Chondrocyte (in vitro differentiated cells): ENCODE measurements around the gene UBASH3B. TPM values are rescaled to one million over a fixed set of nuclear protein-coding genes. Genes with fewer than 3 reads are reported as not detected.

ENCODE experiments used
- DNase-seq: peaks from one replicate; pipeline ENCODE4 v3.0.0; 2021; ENCODE audit warnings: mixed read lengths, low spot score
- H3K27ac Mint-ChIP-seq: one replicate; pipeline ENCODE4 v1.8.0; 2021; ENCODE audit warnings: mild to moderate bottlenecking, moderate library complexity, mixed read lengths; ENCODE audit not compliant: unreplicated experiment
- H3K27me3 Mint-ChIP-seq: 2 replicates; pipeline ENCODE4 v1.8.0; 2021; ENCODE audit warnings: low read depth, mixed read lengths
- H3K36me3 Mint-ChIP-seq: 2 replicates; pipeline ENCODE4 v1.8.0; 2021; ENCODE audit warnings: low read depth, mixed read lengths
- H3K4me1 Mint-ChIP-seq: 2 replicates; pipeline ENCODE4 v1.8.0; 2021; ENCODE audit warnings: low read depth, mild to moderate bottlenecking, mixed read lengths
- H3K4me3 Mint-ChIP-seq: one replicate; pipeline ENCODE4 v1.8.0; 2021; ENCODE audit warnings: mild to moderate bottlenecking, moderate library complexity, mixed read lengths; ENCODE audit not compliant: unreplicated experiment
- H3K9me3 Mint-ChIP-seq: 2 replicates; pipeline ENCODE4 v1.8.0; 2021; ENCODE audit warnings: low read depth, mixed read lengths
- total RNA-seq: library from RNA; stranded (reverse); gene quantifications from 3 replicates; pipeline ENCODE4 v1.2.1, GENCODE V29; 2021
- TF ChIP-seq, protein P1 (sequence below): fragments of 200-600 bp; sonication (generic); IDR thresholded peaks from 2 replicates; pipeline ENCODE4 v1.5.0; 2021; ENCODE audit warnings: antibody characterized with exemption, mild to moderate bottlenecking, moderate library complexity

UBASH3B gene
- total RNA-seq, 1 donor from 2014 or later: 14.4 TPM

GRCh38 chr11:122758974-122759373 is 103.5 kb downstream of the UBASH3B start:
- peaks cover 2% of the 10 kb centered on the region for H3K4me1 Mint-ChIP-seq
- no peaks in the 10 kb centered on the region for H3K36me3 Mint-ChIP-seq
- no peaks in the 10 kb centered on the region for H3K27me3 Mint-ChIP-seq
- no peak overlapping the region for H3K27ac Mint-ChIP-seq
- no peak overlapping the region for H3K4me3 Mint-ChIP-seq
- TF ChIP-seq, protein P1, sequence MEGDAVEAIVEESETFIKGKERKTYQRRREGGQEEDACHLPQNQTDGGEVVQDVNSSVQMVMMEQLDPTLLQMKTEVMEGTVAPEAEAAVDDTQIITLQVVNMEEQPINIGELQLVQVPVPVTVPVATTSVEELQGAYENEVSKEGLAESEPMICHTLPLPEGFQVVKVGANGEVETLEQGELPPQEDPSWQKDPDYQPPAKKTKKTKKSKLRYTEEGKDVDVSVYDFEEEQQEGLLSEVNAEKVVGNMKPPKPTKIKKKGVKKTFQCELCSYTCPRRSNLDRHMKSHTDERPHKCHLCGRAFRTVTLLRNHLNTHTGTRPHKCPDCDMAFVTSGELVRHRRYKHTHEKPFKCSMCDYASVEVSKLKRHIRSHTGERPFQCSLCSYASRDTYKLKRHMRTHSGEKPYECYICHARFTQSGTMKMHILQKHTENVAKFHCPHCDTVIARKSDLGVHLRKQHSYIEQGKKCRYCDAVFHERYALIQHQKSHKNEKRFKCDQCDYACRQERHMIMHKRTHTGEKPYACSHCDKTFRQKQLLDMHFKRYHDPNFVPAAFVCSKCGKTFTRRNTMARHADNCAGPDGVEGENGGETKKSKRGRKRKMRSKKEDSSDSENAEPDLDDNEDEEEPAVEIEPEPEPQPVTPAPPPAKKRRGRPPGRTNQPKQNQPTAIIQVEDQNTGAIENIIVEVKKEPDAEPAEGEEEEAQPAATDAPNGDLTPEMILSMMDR: no peak
- no peaks in the 10 kb centered on the region for H3K9me3 Mint-ChIP-seq
- DNase-seq: no peak

DNA sequence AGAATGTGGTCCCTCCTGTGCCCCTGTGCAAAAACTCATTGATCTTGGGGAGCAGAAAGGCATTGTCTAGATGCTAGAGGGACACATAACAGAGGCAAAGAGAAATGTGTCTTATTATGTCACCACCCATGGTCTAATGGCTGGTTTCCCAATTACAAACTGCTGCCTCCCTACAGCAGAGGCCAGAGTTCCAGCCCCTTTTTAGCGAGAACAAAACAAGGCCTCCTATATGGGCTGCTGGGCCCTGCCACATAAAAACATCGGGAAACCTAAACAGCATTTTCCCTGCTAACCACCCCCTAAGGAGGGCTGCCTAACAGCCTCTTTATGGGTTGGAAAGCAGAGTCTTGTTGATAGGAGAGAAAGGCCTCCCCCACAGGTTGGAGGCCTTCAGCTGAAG is 107.6 kb downstream of the UBASH3B start:
- no peaks in the 10 kb centered on the region for H3K9me3 Mint-ChIP-seq
- TF ChIP-seq, protein P1: no peak
- no peaks in the 10 kb centered on the region for H3K27me3 Mint-ChIP-seq
- H3K4me3 Mint-ChIP-seq: no peak overlapping the region
- peaks cover 2% of the 10 kb centered on the region for H3K4me1 Mint-ChIP-seq
- no peak for DNase-seq
- H3K36me3 Mint-ChIP-seq: no peaks in the 10 kb centered on the region
- no peak overlapping the region for H3K27ac Mint-ChIP-seq

- Mint-ChIP-seq H3K4me3 (no peak overlapping the region), H3K4me1 (peaks cover 3% of the 10 kb centered on the region), H3K36me3 (no peaks in the 10 kb centered on the region), H3K27ac (no peak overlapping the region), H3K9me3 (no peaks in the 10 kb centered on the region), H3K27me3 (no peaks in the 10 kb centered on the region)
- TF ChIP-seq, protein P1: no peak
- no peak for DNase-seq
Observed at GRCh38 chr11:122764371-122765090, 109.0 kb downstream of the UBASH3B start.

- H3K27ac Mint-ChIP-seq: no peak overlapping the region
- H3K9me3 Mint-ChIP-seq: no peaks in the 10 kb centered on the region
- no peak overlapping the region for H3K4me3 Mint-ChIP-seq
- no peaks in the 10 kb centered on the region for H3K27me3 Mint-ChIP-seq
- H3K4me1 Mint-ChIP-seq: peaks cover 3% of the 10 kb centered on the region
- TF ChIP-seq, protein P1: no peak
- H3K36me3 Mint-ChIP-seq: no peaks in the 10 kb centered on the region
- no peak for DNase-seq
Observed at GRCh38 chr11:122765487-122766131, 110.1 kb downstream of the UBASH3B start.

- H3K4me1 Mint-ChIP-seq: peaks cover 19% of the 10 kb centered on the region
- H3K4me3 Mint-ChIP-seq: no peak overlapping the region
- H3K27me3 Mint-ChIP-seq: no peaks in the 10 kb centered on the region
- no peaks in the 10 kb centered on the region for H3K36me3 Mint-ChIP-seq
- H3K9me3 Mint-ChIP-seq: no peaks in the 10 kb centered on the region
- TF ChIP-seq, protein P1: no peak
- no peak overlapping the region for H3K27ac Mint-ChIP-seq
- no peak for DNase-seq
Observed at GRCh38 chr11:122769126-122769780, 113.7 kb downstream of the UBASH3B start.
